ENCODE data around the gene CXXC5.
"Not testable (repeated sequence)": the region's sequence is repeated elsewhere in the genome, so short reads cannot be mapped to it uniquely, and the experiment has no call there.

Gene CXXC5

GRCh38 chr5:139708877-139709581, 60.9 kb downstream of the CXXC5 start:
- no peak for DNase-seq (ENCODE audit: low read depth in 2 of 2, low spot score in 1 of 2)

GRCh38 chr5:139709582-139710318, 61.6 kb downstream of the CXXC5 start:
- DNase-seq (ENCODE audit: low read depth in 2 of 2, low spot score in 1 of 2): no peak

GRCh38 chr5:139710319-139711066, 62.3 kb downstream of the CXXC5 start:
- no peak for DNase-seq (ENCODE audit: low read depth in 2 of 2, low spot score in 1 of 2)

GRCh38 chr5:139711067-139711905, 63.1 kb downstream of the CXXC5 start:
- DNase-seq (ENCODE audit: low read depth in 2 of 2, low spot score in 1 of 2): no peak

GRCh38 chr5:139711906-139712224, 63.7 kb downstream of the CXXC5 start:
- no peak for DNase-seq (ENCODE audit: low read depth in 2 of 2, low spot score in 1 of 2)

GRCh38 chr5:139712412-139712811, 64.3 kb downstream of the CXXC5 start:
- DNase-seq (ENCODE audit: low read depth in 2 of 2, low spot score in 1 of 2): no peak

- not testable (repeated sequence) for DNase-seq (ENCODE audit: low read depth in 2 of 2, low spot score in 1 of 2)
Observed at GRCh38 chr5:139713898-139714297, 65.7 kb downstream of the CXXC5 start.

GRCh38 chr5:139717221-139717620, 69.1 kb downstream of the CXXC5 start:
- DNase-seq (ENCODE audit: low read depth in 2 of 2, low spot score in 1 of 2): no peak

- DNase-seq (ENCODE audit: low read depth in 2 of 2, low spot score in 1 of 2): not testable (repeated sequence)
Observed at GRCh38 chr5:139718403-139718802, 70.3 kb downstream of the CXXC5 start.

GRCh38 chr5:139719970-139720369, 71.8 kb downstream of the CXXC5 start:
- not testable (repeated sequence) for DNase-seq (ENCODE audit: low read depth in 2 of 2, low spot score in 1 of 2)

GRCh38 chr5:139723986-139724587, 75.9 kb downstream of the CXXC5 start:
- DNase-seq (ENCODE audit: low read depth in 2 of 2, low spot score in 1 of 2): no peak

- DNase-seq (ENCODE audit: low read depth in 2 of 2, low spot score in 1 of 2): no peak
Observed at GRCh38 chr5:139725073-139725830, 77.1 kb downstream of the CXXC5 start.

- no peak for DNase-seq (ENCODE audit: low read depth in 2 of 2, low spot score in 1 of 2)
Observed at GRCh38 chr5:139726248-139726647, 78.1 kb downstream of the CXXC5 start.

- not testable (repeated sequence) for DNase-seq (ENCODE audit: low read depth in 2 of 2, low spot score in 1 of 2)
Observed at GRCh38 chr5:139727615-139728014, 79.5 kb downstream of the CXXC5 start.

GRCh38 chr5:139731281-139731680, 83.1 kb downstream of the CXXC5 start:
- no peak for DNase-seq (ENCODE audit: low read depth in 2 of 2, low spot score in 1 of 2)

- DNase-seq (ENCODE audit: low read depth in 2 of 2, low spot score in 1 of 2): no peak
Observed at GRCh38 chr5:139732019-139732418, 83.9 kb downstream of the CXXC5 start.

- no peak for DNase-seq (ENCODE audit: low read depth in 2 of 2, low spot score in 1 of 2)
Observed at GRCh38 chr5:139733010-139733688, 85.0 kb downstream of the CXXC5 start.
